Transverse colon (tissue), 3 donors: Measurements from ENCODE around the gene TAX1BP3.

Experiments used
- POLR2A ChIP-seq: fragments of 450-650 bp; IDR thresholded peaks from one replicate; pipeline ENCODE4 v1.6.1; 2016; ENCODE audit warnings: antibody characterized with exemption, mild to moderate bottlenecking, moderate library complexity
- TF ChIP-seq, protein P1 (sequence below), 5 experiments: fragments of 200-600 bp in 3 of 5; fragments of 450-650 bp in 2 of 5; sonication (generic) in 3 of 5; IDR thresholded peaks; 1 replicate in 2 of 5; 2 replicates in 3 of 5; pipeline ENCODE4 v1.5.1; 2016 to 2017; ENCODE audit warnings: antibody characterized with exemption in 5 of 5, inconsistent platforms in 3 of 5, mild to moderate bottlenecking in 2 of 5, moderate library complexity in 1 of 5

DNA sequence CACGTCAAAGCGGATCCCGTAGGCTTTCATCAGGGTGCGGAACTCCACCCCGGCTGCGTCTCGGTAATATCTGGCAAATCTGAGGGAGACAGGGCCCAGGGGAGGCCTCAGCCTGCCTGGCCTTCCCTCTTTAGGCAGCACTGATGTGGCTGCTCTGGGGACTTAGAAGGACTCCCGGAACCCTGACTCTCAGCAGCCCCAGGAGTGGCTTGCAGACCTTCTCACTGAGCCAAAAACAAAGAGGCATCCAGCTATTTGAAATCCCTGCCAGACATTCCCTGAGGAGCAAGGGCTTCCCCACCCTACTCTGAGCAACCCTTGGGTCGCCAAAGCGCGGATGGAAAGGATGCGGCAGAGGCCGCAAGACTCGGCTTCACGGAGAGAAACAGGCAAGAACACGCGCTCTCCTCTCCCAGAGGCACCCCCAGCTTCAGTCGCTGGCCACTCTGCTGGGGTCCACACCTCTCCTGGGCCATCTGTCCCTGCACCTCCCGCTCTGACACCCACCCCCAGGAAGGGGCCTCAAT, 19.7 kb upstream of the TAX1BP3 start:
- TF ChIP-seq, protein P1, sequence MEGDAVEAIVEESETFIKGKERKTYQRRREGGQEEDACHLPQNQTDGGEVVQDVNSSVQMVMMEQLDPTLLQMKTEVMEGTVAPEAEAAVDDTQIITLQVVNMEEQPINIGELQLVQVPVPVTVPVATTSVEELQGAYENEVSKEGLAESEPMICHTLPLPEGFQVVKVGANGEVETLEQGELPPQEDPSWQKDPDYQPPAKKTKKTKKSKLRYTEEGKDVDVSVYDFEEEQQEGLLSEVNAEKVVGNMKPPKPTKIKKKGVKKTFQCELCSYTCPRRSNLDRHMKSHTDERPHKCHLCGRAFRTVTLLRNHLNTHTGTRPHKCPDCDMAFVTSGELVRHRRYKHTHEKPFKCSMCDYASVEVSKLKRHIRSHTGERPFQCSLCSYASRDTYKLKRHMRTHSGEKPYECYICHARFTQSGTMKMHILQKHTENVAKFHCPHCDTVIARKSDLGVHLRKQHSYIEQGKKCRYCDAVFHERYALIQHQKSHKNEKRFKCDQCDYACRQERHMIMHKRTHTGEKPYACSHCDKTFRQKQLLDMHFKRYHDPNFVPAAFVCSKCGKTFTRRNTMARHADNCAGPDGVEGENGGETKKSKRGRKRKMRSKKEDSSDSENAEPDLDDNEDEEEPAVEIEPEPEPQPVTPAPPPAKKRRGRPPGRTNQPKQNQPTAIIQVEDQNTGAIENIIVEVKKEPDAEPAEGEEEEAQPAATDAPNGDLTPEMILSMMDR (IDR thresholded peaks at IDR 0.05) = no peak
- TF ChIP-seq POLR2A = no peak
